ENCODE measurements around the gene FADS2. TPM values are rescaled to one million over a fixed set of nuclear protein-coding genes. Genes with fewer than 3 reads are reported as not detected.

Gene FADS2
- total RNA-seq, 4 donors from 2014 or later = 15.4 to 540 (median 173) TPM

- intact Hi-C loops (cut with DNase I; ENCODE audit: low total_unique reads) = no loop called here
- no peak for TF ChIP-seq POLR2A (IDR thresholded peaks at IDR 0.05)
- TF ChIP-seq CTCF (IDR thresholded peaks at IDR 0.05) = no peak
These were observed 54.8 kb downstream of the FADS2 start for GRCh38 chr11:61882879-61883278.

DNA sequence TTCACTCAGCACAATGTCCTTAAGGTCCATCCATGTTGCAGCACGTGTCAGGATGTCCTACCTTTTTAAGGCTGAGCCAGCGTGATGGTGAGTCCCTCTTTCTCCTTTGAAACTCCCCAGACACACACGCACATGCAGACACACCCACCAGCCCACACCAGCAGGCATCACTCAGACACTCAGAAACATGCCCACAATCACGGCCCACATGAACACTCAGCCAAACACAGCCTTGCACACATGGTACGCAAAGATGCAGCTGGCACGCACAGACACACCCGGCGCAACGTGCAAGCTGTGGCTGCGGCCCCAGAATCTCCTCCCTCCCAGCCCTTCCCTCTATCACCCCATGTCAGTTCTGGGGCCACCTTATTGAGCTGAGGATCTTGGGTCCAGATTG is 55.2 kb downstream of the FADS2 start:
- TF ChIP-seq CTCF (IDR thresholded peaks at IDR 0.05) (no peak), POLR2A (IDR thresholded peaks at IDR 0.05) (no peak)
- WGBS, 2 donors = 75 to 81% methylated on average over 10 of the region's 10 CpGs
- DNase-seq (ENCODE audit: low spot score in 2 of 2) = no peak
- intact Hi-C loops (cut with DNase I; ENCODE audit: low total_unique reads) = no loop called here
- H3K4me3 ChIP-seq (ENCODE audit: low read depth, poor library complexity, severe bottlenecking) = no peak overlapping the region

More at GRCh38 chr11:61882879-61883278, 54.8 kb downstream of the FADS2 start:
- H3K4me3 ChIP-seq (ENCODE audit: low read depth, poor library complexity, severe bottlenecking) = no peak overlapping the region
- 87 to 90% methylated on average over 6 of the region's 6 CpGs for WGBS, 2 donors
- no peak for DNase-seq (ENCODE audit: low spot score in 2 of 2)

GRCh38 chr11:61883947-61884346 is 55.8 kb downstream of the FADS2 start:
- TF ChIP-seq POLR2A (IDR thresholded peaks at IDR 0.05) = no peak
- no peak for TF ChIP-seq CTCF (IDR thresholded peaks at IDR 0.05)
- H3K4me3 ChIP-seq (ENCODE audit: low read depth, poor library complexity, severe bottlenecking) = no peak overlapping the region
- 91 to 95% methylated on average over 5 of the region's 5 CpGs for WGBS, 2 donors
- intact Hi-C loops (cut with DNase I; ENCODE audit: low total_unique reads) = no loop called here
- no peak for DNase-seq (ENCODE audit: low spot score in 2 of 2)

DNA sequence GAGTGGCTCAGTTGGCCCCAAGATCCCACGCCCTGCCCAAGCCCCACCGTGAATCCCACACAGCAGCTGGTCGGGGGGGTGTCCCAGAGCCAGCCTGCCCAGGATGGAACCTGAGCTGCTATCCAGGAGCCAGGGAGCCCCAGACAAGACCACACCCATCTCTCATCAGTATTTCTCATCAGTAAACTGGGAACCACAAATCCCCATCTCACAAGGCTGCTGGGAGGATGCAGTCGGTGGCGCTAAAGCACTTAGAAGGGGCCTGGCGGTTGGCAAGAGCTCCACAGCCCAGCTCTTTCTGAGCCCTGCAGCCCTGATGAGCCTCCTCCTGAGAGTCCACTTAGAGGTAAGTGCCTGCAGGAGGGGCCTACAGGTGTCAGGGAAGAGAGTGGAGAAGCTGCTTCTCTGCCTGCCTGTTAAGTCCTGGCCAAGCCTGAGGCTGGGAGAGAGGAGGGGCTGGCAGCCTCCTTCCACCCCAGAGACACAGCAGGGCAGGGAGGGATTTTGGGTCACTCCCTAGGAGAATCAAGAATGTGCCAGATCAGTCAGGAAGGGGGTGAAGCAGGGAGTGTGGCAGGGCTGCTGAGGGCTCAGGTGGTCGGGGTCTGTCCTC is 57.2 kb downstream of the FADS2 start:
- no peak for DNase-seq (ENCODE audit: low spot score in 2 of 2)
- no peak for TF ChIP-seq POLR2A (IDR thresholded peaks at IDR 0.05)
- TF ChIP-seq CTCF (IDR thresholded peaks at IDR 0.05) = no peak
- no peak overlapping the region for H3K4me3 ChIP-seq (ENCODE audit: low read depth, poor library complexity, severe bottlenecking)
- 70 to 72% methylated on average over 7 of the region's 7 CpGs for WGBS, 2 donors
- intact Hi-C loops (cut with DNase I; ENCODE audit: low total_unique reads) = no loop called here

GRCh38 chr11:61885784-61886580 is 57.9 kb downstream of the FADS2 start:
- intact Hi-C loops (cut with DNase I; ENCODE audit: low total_unique reads) = no loop called here

More at GRCh38 chr11:61885784-61886580, 57.9 kb downstream of the FADS2 start:
- TF ChIP-seq CTCF (IDR thresholded peaks at IDR 0.05) (no peak), POLR2A (IDR thresholded peaks at IDR 0.05) (no peak)
- no peak overlapping the region for H3K4me3 ChIP-seq (ENCODE audit: low read depth, poor library complexity, severe bottlenecking)
- no peak for DNase-seq (ENCODE audit: low spot score in 2 of 2)
- WGBS, 2 donors = 87 to 89% methylated on average over 13 of the region's 13 CpGs
